Vagina (tissue), 2 donors: ENCODE measurements around the gene FADS3. TPM values are rescaled to one million over a fixed set of nuclear protein-coding genes. Genes with fewer than 3 reads are reported as not detected.

Experiments used
- DNase-seq, 2 donors: peaks; one replicate each; pipeline ENCODE4 v3.0.0-alpha.2; 2017; ENCODE audit errors: extremely low spot score in 2 of 2
- H3K27ac ChIP-seq: fragments of 200-600 bp; sonication (generic); one replicate; pipeline ENCODE4 v1.5.1; 2019
- H3K27me3 ChIP-seq: fragments of 200-600 bp; sonication (generic); one replicate; pipeline ENCODE4 v1.5.1; 2019
- H3K36me3 ChIP-seq, 2 donors: fragments of 200-600 bp; sonication (generic); one replicate each; pipeline ENCODE4 v1.5.1; 2017 to 2019
- H3K4me1 ChIP-seq: fragments of 200-600 bp; sonication (generic); one replicate; pipeline ENCODE4 v1.5.1; 2019
- H3K4me3 ChIP-seq, 2 donors: fragments of 200-600 bp; sonication (generic); 1 replicate in 1 of 2; 2 replicates in 1 of 2; pipeline ENCODE4 v1.5.1; 2016 to 2019
- H3K9me3 ChIP-seq: fragments of 200-600 bp; sonication (generic); one replicate; pipeline ENCODE4 v1.5.1; 2019
- POLR2A ChIP-seq, 2 donors: fragments of 450-650 bp; IDR thresholded peaks; one replicate each; pipeline ENCODE4 v1.6.1; 2017; ENCODE audit warnings: antibody characterized with exemption in 2 of 2, mild to moderate bottlenecking in 2 of 2, moderate library complexity in 2 of 2
- POLR2AphosphoS5 ChIP-seq, 2 donors: sonication (generic); formaldehyde crosslinking; IDR thresholded peaks; one replicate each; pipeline ENCODE4 v1.9.0; 2017; ENCODE audit warnings: antibody characterized with exemption in 2 of 2, mild to moderate bottlenecking in 2 of 2, low read depth in 1 of 2; ENCODE audit not compliant: insufficient read depth in 1 of 2
- intact Hi-C: fragments of 100-400 bp; cut with DNase I; formaldehyde crosslinking; loops from one replicate; pipeline ENCODE4 v1.15.1; 2023
- total RNA-seq: library from RNA; depleted of rRNA; stranded (reverse); fragments of >200 nt; gene quantifications from one replicate; pipeline ENCODE4 v1.2.3, GENCODE V29; 2016
- TF ChIP-seq, protein P1 (sequence below), 3 experiments: fragments of 450-650 bp in 2 of 3; fragments of 200-600 bp in 1 of 3; sonication (generic) in 1 of 3; IDR thresholded peaks; one replicate each; pipeline ENCODE4 v1.5.1; 2017 to 2019; ENCODE audit warnings: antibody characterized with exemption in 3 of 3, mild to moderate bottlenecking in 2 of 3, moderate library complexity in 2 of 3

The FADS3 gene
- total RNA-seq, 1 donor from 2014 or later, result 41.5 TPM

DNA sequence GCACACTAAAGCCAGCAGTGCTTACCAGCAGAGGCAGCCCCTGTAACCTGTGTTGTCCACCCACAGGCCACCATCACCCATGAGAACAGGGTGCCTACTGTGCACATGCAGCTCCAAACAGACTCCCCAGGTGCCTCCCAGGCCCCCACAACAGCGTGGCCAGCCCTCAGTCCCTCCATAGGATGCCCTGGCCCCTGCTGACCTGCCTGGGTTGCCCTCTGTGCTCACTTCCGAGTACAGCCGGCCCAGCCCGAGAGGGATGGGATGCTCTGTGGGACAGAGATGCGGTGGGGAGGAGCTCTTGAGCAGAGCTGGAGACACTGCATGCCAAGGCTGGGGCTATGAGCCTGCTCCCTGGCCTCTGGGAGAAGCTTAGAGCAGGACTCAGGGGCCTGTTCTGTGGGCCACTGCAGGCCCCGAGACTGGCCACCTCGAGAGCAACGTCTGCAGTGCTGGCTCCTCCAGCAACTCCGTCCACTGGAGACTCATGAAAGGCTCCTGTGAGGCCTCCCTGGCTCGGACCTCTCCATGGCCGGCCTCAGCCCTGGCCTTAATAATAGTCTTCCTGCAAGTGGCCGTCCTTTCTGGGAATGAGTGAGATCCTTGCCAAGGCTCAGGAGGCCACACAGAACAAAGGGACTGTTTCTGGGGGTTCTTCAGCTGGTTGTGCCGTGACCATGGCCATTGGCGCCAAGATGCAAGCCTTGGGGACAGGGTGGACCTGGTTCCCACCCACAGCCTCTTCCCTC, 36.2 kb downstream of the FADS3 start:
- TF ChIP-seq POLR2AphosphoS5 (IDR thresholded peaks at IDR 0.05; ENCODE audit: insufficient read depth in 1 of 2, low read depth in 1 of 2) (no peak), POLR2A (IDR thresholded peaks at IDR 0.05) (no peak)
- TF ChIP-seq, protein P1, sequence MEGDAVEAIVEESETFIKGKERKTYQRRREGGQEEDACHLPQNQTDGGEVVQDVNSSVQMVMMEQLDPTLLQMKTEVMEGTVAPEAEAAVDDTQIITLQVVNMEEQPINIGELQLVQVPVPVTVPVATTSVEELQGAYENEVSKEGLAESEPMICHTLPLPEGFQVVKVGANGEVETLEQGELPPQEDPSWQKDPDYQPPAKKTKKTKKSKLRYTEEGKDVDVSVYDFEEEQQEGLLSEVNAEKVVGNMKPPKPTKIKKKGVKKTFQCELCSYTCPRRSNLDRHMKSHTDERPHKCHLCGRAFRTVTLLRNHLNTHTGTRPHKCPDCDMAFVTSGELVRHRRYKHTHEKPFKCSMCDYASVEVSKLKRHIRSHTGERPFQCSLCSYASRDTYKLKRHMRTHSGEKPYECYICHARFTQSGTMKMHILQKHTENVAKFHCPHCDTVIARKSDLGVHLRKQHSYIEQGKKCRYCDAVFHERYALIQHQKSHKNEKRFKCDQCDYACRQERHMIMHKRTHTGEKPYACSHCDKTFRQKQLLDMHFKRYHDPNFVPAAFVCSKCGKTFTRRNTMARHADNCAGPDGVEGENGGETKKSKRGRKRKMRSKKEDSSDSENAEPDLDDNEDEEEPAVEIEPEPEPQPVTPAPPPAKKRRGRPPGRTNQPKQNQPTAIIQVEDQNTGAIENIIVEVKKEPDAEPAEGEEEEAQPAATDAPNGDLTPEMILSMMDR (IDR thresholded peaks at IDR 0.05), result no peak
- Histone ChIP-seq H3K27me3 (no peaks in the 10 kb centered on the region), H3K36me3 (peaks cover 0 to 14% of the 10 kb centered on the region in 2 donors), H3K4me1 (peaks cover 2% of the 10 kb centered on the region), H3K4me3 (no peak overlapping the region), H3K9me3 (no peaks in the 10 kb centered on the region), H3K27ac (no peak overlapping the region)
- intact Hi-C loops, result no loop called here
- no peak for DNase-seq

DNA sequence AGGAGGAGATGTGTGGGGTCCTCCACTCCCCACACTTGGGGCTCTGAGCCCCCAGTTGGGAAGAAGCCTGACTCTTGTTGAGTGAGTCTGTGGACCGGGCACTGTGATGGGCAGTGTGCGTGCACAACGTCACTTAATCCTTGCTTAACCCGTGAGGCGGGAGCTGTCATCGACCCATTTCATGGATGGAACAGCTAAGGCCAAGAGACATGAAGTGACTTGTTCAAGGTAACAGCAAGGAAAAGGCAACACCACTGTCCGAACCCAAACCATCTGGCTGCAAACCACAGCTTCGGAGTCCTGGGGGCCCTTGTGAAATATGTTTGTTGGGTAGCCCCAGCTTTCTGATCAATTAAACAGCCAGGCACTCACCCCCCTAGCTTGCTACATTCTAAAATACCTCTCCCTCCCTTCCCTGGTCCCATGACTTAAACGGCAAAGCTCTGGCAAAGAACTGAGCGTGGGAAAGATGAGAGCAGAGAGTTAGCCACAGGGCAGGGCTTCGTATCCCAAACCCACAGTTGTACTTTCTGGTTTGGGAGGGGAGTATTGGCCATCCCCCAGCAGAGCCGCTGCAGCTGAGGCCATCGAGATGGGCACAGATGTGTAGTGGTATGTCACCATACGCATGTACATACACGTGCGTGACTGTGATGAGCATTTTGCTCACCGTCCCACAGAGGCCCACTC, 37.0 kb downstream of the FADS3 start:
- TF ChIP-seq, protein P1 (IDR thresholded peaks at IDR 0.05), result no peak
- TF ChIP-seq POLR2A (IDR thresholded peaks at IDR 0.05), result no peak
- intact Hi-C loops, result no loop called here
- Histone ChIP-seq H3K4me3 (no peak overlapping the region), H3K27me3 (no peaks in the 10 kb centered on the region), H3K27ac (no peak overlapping the region), H3K9me3 (no peaks in the 10 kb centered on the region), H3K36me3 (peaks cover 0 to 21% of the 10 kb centered on the region in 2 donors), H3K4me1 (no peaks in the 10 kb centered on the region)
- DNase-seq, result no peak

DNA sequence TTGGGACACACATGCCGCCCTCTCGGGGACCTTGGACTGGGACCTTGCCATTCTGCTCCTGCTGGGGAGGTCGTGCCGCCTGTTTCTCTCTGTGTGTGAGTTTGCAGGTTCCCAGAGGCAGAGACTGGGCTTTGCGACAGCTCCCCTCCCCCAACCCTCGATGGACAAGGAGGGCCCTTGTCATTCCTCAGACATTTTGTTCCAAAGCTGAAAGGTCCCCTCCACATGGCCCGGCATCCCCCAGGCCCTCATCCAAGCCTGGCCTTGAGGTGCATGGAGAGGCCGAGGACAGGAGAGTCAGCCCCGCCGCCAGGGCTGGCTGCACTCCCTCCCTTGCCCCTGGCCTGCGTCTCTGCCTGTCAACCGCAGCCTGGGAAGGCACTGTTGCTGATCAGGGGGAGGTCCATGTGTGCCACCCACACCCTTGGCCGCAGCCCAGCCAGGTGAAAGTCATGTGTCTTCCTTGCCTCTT, 37.6 kb downstream of the FADS3 start:
- no peak for DNase-seq
- Histone ChIP-seq H3K4me3 (no peak overlapping the region), H3K36me3 (peaks cover 0 to 27% of the 10 kb centered on the region in 2 donors), H3K27me3 (no peaks in the 10 kb centered on the region), H3K4me1 (no peaks in the 10 kb centered on the region), H3K27ac (no peak overlapping the region), H3K9me3 (no peaks in the 10 kb centered on the region)
- TF ChIP-seq POLR2A (IDR thresholded peaks at IDR 0.05), result no peak
- TF ChIP-seq, protein P1 (IDR thresholded peaks at IDR 0.05), result no peak
- no peak for TF ChIP-seq POLR2AphosphoS5 (IDR thresholded peaks at IDR 0.05; ENCODE audit: insufficient read depth in 1 of 2, low read depth in 1 of 2)
- intact Hi-C loops, result no loop called here

DNA sequence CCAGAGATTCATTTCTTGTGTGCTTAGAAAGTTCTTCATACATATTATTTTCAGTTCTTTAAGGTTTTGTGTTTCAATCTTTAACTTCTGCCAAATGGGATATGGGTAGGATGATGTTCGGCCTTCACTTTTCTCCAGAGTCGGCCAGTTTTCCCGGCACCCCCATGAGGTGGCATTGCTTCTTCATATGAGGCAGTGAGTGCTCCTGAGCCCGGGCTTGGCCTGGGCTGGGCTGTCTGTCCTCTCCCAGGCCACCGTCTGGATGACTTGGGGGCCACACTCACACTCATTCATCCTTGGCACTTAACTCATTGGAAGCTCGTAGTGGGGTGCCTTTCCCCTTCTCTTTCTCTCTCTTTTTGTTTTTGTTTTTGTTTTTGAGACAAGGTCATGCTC, 39.4 kb downstream of the FADS3 start:
- no peaks in the 10 kb centered on the region for H3K27me3 ChIP-seq
- H3K27ac ChIP-seq, result no peak overlapping the region
- peaks cover 0 to 34% of the 10 kb centered on the region in 2 donors for H3K36me3 ChIP-seq
- H3K4me1 ChIP-seq, result no peaks in the 10 kb centered on the region
- TF ChIP-seq POLR2A (IDR thresholded peaks at IDR 0.05) (no peak), POLR2AphosphoS5 (IDR thresholded peaks at IDR 0.05; ENCODE audit: insufficient read depth in 1 of 2, low read depth in 1 of 2) (no peak)
- TF ChIP-seq, protein P1 (IDR thresholded peaks at IDR 0.05), result no peak
- intact Hi-C loops, result no loop called here
- H3K4me3 ChIP-seq, result no peak overlapping the region
- no peaks in the 10 kb centered on the region for H3K9me3 ChIP-seq
- no peak for DNase-seq
